ENCODE results near the gene DPM3.

The DPM3 gene

DNA sequence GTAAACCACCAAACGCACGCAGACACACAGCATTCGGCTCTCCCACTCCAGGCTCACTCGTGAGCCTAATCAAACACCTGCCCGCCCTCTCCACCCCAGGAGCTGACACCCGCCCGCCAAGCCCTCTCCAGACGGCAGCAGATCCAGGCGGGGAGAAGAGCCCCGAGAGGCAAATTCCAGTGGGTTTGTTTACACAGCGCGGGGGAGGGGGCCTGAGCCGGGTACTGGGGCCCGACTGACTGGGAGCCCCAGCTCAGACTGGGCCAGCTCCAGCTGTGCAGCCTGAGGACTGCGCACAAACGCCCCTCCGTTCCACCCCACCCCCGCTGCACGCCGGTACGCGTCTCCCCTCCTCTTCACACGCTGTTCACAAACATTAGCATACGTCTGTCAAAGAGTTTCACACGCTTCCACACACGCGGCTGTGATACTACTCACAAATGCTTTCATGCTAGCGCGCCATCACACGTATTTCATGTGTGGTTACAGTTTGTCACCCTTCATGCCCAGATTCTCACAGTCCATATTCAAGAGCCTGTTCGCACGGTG lies 13.7 kb downstream of the DPM3 start:
- TF ChIP-seq, protein P1, sequence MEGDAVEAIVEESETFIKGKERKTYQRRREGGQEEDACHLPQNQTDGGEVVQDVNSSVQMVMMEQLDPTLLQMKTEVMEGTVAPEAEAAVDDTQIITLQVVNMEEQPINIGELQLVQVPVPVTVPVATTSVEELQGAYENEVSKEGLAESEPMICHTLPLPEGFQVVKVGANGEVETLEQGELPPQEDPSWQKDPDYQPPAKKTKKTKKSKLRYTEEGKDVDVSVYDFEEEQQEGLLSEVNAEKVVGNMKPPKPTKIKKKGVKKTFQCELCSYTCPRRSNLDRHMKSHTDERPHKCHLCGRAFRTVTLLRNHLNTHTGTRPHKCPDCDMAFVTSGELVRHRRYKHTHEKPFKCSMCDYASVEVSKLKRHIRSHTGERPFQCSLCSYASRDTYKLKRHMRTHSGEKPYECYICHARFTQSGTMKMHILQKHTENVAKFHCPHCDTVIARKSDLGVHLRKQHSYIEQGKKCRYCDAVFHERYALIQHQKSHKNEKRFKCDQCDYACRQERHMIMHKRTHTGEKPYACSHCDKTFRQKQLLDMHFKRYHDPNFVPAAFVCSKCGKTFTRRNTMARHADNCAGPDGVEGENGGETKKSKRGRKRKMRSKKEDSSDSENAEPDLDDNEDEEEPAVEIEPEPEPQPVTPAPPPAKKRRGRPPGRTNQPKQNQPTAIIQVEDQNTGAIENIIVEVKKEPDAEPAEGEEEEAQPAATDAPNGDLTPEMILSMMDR (IDR thresholded peaks at IDR 0.05) = no peak

- TF ChIP-seq, protein P1 (IDR thresholded peaks at IDR 0.05) = no peak
Measured at GRCh38 chr1:155125946-155126555, 14.3 kb downstream of the DPM3 start.

DNA sequence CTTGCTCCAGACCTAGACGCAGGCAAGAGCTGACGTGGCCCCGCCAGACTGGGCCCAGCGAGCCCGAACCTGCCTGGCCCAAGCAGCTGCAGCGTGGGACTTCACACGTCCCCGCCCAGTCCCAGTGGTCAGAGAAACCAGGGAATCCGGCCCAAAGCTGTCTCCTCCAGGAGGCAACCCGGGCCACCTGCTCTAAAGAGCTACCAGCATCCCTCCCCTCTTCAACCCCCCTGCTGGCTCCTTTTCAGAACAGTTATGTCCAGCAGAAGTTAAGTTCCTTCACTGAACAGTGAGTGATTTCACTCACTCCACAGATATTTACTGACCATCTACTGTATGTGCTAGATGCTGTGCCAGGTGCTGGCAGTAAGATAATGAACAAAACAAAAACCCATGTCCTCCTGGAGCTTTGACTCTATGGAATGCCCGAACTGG lies 14.8 kb downstream of the DPM3 start:
- TF ChIP-seq, protein P1 (IDR thresholded peaks at IDR 0.05) = no peak

DNA sequence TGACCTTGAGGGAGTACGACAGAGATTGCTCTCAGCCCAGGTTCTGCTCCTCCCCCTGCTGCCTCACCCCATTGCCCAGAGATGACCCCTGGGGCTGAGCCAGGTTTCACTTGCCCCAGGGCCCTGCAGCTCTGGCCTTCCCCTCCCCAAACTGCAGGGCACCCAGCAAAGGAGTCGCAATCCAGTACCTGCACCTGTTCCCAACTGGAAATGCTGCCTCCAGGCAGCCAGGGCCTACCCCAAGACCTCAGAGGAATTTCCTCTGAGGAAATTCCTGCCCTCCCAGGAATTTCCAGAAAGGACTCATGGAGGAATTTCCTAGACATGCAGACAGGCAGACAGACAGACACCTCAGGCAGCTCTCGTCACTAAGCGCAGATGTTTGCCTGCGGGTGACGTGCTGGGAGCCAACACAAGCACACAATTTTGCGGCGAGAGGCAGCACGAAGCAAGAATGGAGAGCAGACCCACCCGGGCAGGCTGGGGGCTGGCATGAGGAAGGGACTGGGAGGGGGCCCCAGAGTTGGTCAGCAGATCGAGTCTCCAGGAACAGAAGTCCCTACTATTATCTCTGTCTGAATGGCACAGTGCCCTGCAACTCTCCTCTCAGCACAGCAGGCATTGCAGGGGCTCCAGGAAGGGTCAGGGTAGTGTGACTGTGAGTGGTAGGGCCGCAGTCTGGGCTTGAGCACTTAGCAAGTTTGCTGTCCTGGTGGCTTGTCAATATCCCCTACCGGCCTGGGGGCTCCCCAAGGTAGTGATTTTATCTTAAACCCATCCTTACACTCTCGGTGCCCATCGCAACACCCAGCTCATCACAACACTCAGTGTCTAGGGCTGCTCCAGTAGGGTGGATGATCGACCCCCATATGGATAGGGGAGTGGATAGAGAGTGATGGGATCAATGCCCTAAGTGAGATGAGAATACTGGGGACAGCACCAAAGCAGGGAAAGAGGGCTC lies 15.5 kb downstream of the DPM3 start:
- TF ChIP-seq, protein P1 (IDR thresholded peaks at IDR 0.05) = no peak

DNA sequence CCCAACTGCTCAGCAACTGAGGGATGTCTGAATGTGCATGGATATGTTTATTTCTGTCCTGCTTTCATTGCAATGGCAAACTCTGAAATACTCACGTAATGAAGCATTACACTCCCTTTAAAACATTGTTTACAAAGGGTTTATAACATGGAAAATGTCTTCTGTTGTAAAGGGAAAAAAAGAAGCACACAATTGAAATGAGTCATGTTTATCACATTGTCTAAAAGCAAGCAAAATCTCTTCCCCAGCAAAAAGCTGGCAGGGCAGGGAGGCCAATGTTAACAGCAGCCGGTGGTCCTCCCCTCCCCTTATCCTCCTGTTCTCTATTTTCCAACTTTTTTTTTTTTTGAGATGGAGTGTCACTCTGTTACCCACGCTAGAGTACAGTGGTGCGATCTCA lies 16.5 kb downstream of the DPM3 start:
- TF ChIP-seq, protein P1 (IDR thresholded peaks at IDR 0.05) = no peak

DNA sequence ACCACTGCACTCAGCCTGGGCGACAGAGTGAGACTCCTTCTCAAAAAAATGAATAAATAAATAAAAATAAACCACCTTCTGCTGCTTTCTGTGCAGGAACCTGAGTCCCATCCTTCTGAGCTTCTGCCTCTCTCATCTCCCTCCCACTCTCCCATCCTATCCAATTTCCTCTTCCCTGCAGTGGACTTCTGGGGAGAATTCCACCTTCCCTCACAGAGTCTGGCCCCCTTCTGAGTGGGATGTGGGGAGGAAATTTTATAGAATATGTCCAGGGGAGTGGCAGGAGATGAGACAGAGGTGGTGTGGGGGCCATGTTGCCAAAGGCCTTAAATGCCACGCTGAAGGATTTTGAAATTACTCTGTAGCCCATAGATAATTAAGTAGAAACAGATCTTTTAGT lies 18.0 kb downstream of the DPM3 start:
- TF ChIP-seq, protein P1 (IDR thresholded peaks at IDR 0.05) = no peak

GRCh38 chr1:155121249-155121648 lies 19.1 kb downstream of the DPM3 start:
- TF ChIP-seq, protein P1 (IDR thresholded peaks at IDR 0.05) = no peak
